ENCODE results near the gene CD27. TPM values are rescaled to one million over a fixed set of nuclear protein-coding genes. Genes with fewer than 3 reads are reported as not detected.
A peak's percentile ranks its signal among the peaks of the same experiment; 100 is the strongest.
"Not testable (repeated sequence)": the region's sequence is repeated elsewhere in the genome, so short reads cannot be mapped to it uniquely, and the experiment has no call there.

Gene CD27
- total RNA-seq, 1 donor from 2014 or later: 0.53 TPM

- not testable (repeated sequence) for DNase-seq (ENCODE audit: extremely low read depth, low read depth, low spot score)
Measured at GRCh38 chr12:6477601-6478377, 33.0 kb downstream of the CD27 start.

GRCh38 chr12:6478416-6478815 is 33.7 kb downstream of the CD27 start:
- DNase-seq (ENCODE audit: extremely low read depth, low read depth, low spot score): no peak

GRCh38 chr12:6488240-6488639 is 43.5 kb downstream of the CD27 start:
- DNase-seq (ENCODE audit: extremely low read depth, low read depth, low spot score): no peak

GRCh38 chr12:6489449-6489848 is 44.7 kb downstream of the CD27 start:
- no peak for DNase-seq (ENCODE audit: extremely low read depth, low read depth, low spot score)

- DNase-seq (ENCODE audit: extremely low read depth, low read depth, low spot score): not testable (repeated sequence)
Measured at GRCh38 chr12:6490673-6491072, 45.9 kb downstream of the CD27 start.

GRCh38 chr12:6492838-6493496 is 48.2 kb downstream of the CD27 start, which contains the start of gene MRPL51:
Gene MRPL51 (minus strand): TSS chr12:6493262. CDS start chr12:6493136, 126 bp downstream.
- DNase-seq (ENCODE audit: extremely low read depth, low read depth, low spot score): peak; percentile 51

- peak; percentile 82 for DNase-seq (ENCODE audit: extremely low read depth, low read depth, low spot score)
Measured at GRCh38 chr12:6493497-6494257, 48.9 kb downstream of the CD27 start, which contains the start of gene NCAPD2. Gene NCAPD2 (plus strand): TSS chr12:6494102. CDS start chr12:6495099, 997 bp downstream.

- DNase-seq (ENCODE audit: extremely low read depth, low read depth, low spot score): no peak
Measured at GRCh38 chr12:6494258-6494743, 49.5 kb downstream of the CD27 start.

GRCh38 chr12:6494968-6495367 is 50.2 kb downstream of the CD27 start:
- no peak for DNase-seq (ENCODE audit: extremely low read depth, low read depth, low spot score)

- not testable (repeated sequence) for DNase-seq (ENCODE audit: extremely low read depth, low read depth, low spot score)
Measured at GRCh38 chr12:6497291-6497690, 52.5 kb downstream of the CD27 start.

GRCh38 chr12:6500466-6500865 is 55.7 kb downstream of the CD27 start:
- no peak for DNase-seq (ENCODE audit: extremely low read depth, low read depth, low spot score)

Other genes with a start within 250 kb of the CD27 start
- 555 and 1,509 TPM in 2 replicates for gene CD9, start 244.6 kb upstream of the CD27 start, total RNA-seq
- gene PLEKHG6, start 134.3 kb upstream of the CD27 start, total RNA-seq: not detected in 2 replicates
- 204 and 214 TPM in 2 replicates for gene TNFRSF1A, start 102.9 kb upstream of the CD27 start, total RNA-seq
- gene SCNN1A, start 69.4 kb upstream of the CD27 start, total RNA-seq: 0.24 TPM in 1 of 2 replicates, not detected in the other
- gene LTBR, start 60.8 kb upstream of the CD27 start, total RNA-seq: 177 and 186 TPM in 2 replicates
- 32.8 and 38.7 TPM in 2 replicates for gene TAPBPL, start 7.1 kb downstream of the CD27 start, total RNA-seq
- gene VAMP1, start 25.7 kb downstream of the CD27 start, total RNA-seq: 1.8 and 7.2 TPM in 2 replicates
- 76.3 and 86.1 TPM in 2 replicates for gene MRPL51, start 48.3 kb downstream of the CD27 start, total RNA-seq
- 37.3 and 45.0 TPM in 2 replicates for gene NCAPD2, start 49.1 kb downstream of the CD27 start, total RNA-seq
- 4,807 and 5,799 TPM in 2 replicates for gene GAPDH, start 89.6 kb downstream of the CD27 start, total RNA-seq
- gene IFFO1, start 111.1 kb downstream of the CD27 start, total RNA-seq: 26.7 and 30.5 TPM in 2 replicates
- 29.7 and 46.9 TPM in 2 replicates for gene NOP2, start 123.3 kb downstream of the CD27 start, total RNA-seq
- 183 and 211 TPM in 2 replicates for gene CHD4, start 162.4 kb downstream of the CD27 start, total RNA-seq
- gene LPAR5, start 191.0 kb downstream of the CD27 start, total RNA-seq: 0.58 TPM in 1 of 2 replicates, not detected in the other
- gene ACRBP, start 202.5 kb downstream of the CD27 start, total RNA-seq: 0.58 TPM in 1 of 2 replicates, not detected in the other
- gene ING4, start 218.2 kb downstream of the CD27 start, total RNA-seq: 49.7 and 55.1 TPM in 2 replicates
- 20.1 and 30.3 TPM in 2 replicates for gene ZNF384, start 244.4 kb downstream of the CD27 start, total RNA-seq